ENCODE measurements around the gene TIMP4. TPM values are rescaled to one million over a fixed set of nuclear protein-coding genes. Genes with fewer than 3 reads are reported as not detected.

The TIMP4 gene
- total and polyA plus RNA-seq, 2 donors (not counting 1 experiment from before 2014, with no cell fraction given): not detected

DNA sequence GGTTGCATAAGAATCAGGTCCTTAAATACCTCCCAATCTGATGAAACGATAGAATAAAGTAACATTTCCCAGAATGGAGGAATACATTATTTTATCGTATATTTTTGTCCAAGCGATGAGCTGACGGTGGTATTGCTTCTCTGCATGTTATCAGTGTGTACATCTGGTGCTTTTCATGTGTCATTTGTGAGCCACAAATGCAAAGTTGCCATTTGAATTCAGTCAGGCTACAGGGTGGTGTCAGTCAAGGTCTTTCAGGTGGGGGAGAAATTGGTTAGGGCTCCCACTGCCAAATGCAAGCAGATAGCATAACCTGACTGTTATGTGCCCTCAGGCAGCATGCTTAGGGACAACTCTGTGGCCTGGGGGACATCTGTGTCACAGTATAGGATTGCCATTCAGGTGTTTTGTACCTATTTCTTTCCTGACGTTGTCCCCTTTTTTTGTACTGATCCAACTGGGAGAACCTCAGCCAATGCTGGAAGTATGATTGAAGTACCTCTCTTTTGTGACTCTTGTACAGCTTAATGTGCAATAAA, 26.5 kb upstream of the TIMP4 start:
- 85% methylated on average over 3 of the region's 5 CpGs for WGBS (ENCODE audit: insufficient coverage)
- ATAC-seq (ENCODE audit: low read depth): no peak

GRCh38 chr3:12184541-12184940, 25.8 kb upstream of the TIMP4 start:
- no peak overlapping the region for H3K4me3 Mint-ChIP-seq
- ATAC-seq (ENCODE audit: low read depth) (no peak), DNase-seq (no peak)
- peaks cover 20 to 28% of the 10 kb centered on the region in 2 donors for H3K4me1 ChIP-seq (ENCODE audit: control insufficient read depth in 2 of 2, insufficient read depth in 2 of 2, low read length in 2 of 2)
- CTCF ChIA-PET: interaction anchor here (1.1 kb wide), 1 partner anchor 295 kb away, joined by 4 read pairs; no protein-coding TSS in a partner anchor
- H3K9me3 Mint-ChIP-seq (ENCODE audit: insufficient read depth): no peaks in the 10 kb centered on the region
- H3K27ac ChIP-seq (ENCODE audit: low read length in 2 of 2): no peak overlapping the region
- no peaks in the 10 kb centered on the region for H3K79me2 ChIP-seq (ENCODE audit: control insufficient read depth, insufficient read depth, low read length)
- no peaks in the 10 kb centered on the region for H3K9me3 ChIP-seq (ENCODE audit: control extremely low read depth in 1 of 3, control insufficient read depth in 2 of 3, insufficient read depth in 1 of 3, low read length in 2 of 3)
- TF ChIP-seq CTCF (IDR thresholded peaks at IDR 0.05) (no peak), EZH2 (IDR thresholded peaks at IDR 0.05; ENCODE audit: borderline replicate concordance, insufficient read depth, low read depth, low read length, poor library complexity, severe bottlenecking) (no peak)
- H2AFZ ChIP-seq (ENCODE audit: insufficient read depth, low read depth, low read length, poor library complexity, severe bottlenecking): no peak overlapping the region
- H3K27me3 ChIP-seq (replicated peaks in 1 of 4; ENCODE audit: control extremely low read depth in 1 of 4, control insufficient read depth in 3 of 4, insufficient read depth in 4 of 4, low read length in 3 of 4): no peaks in the 10 kb centered on the region
- POLR2A ChIA-PET: no interaction called here
- no peak overlapping the region for H3K4me3 ChIP-seq (ENCODE audit: control extremely low read depth in 1 of 5, extremely low read depth in 1 of 5, insufficient read depth in 1 of 5, low read depth in 2 of 5, low read length in 4 of 5)
- H4K20me1 ChIP-seq (ENCODE audit: control insufficient read depth, insufficient read depth, low read length, poor library complexity, severe bottlenecking): no peaks in the 10 kb centered on the region
- H3K4me1 Mint-ChIP-seq: peaks cover 17% of the 10 kb centered on the region
- H3K27me3 Mint-ChIP-seq: no peaks in the 10 kb centered on the region
- WGBS (ENCODE audit: insufficient coverage): 100% methylated on average over 2 of the region's 5 CpGs
- no peak overlapping the region for H3K4me2 ChIP-seq (replicated peaks; ENCODE audit: low read depth, low read length, poor library complexity, severe bottlenecking)
- no peak overlapping the region for H3K27ac Mint-ChIP-seq
- no peaks in the 10 kb centered on the region for H3K36me3 ChIP-seq (replicated peaks in 1 of 2; ENCODE audit: control extremely low read depth in 1 of 2, control insufficient read depth in 1 of 2, extremely low read depth in 1 of 2, insufficient read depth in 2 of 2, low read length in 1 of 2)
- intact Hi-C loops (cut with micrococcal nuclease): no loop called here
- no peak overlapping the region for H3K9ac ChIP-seq (ENCODE audit: low read length)

More for the DNA sequence above, 26.5 kb upstream of the TIMP4 start:
- H2AFZ ChIP-seq (ENCODE audit: insufficient read depth, low read depth, low read length, poor library complexity, severe bottlenecking): no peak overlapping the region
- intact Hi-C loops (cut with micrococcal nuclease): no loop called here
- no peaks in the 10 kb centered on the region for H3K9me3 Mint-ChIP-seq (ENCODE audit: insufficient read depth)
- H3K9ac ChIP-seq (ENCODE audit: low read length): no peak overlapping the region
- H3K27ac Mint-ChIP-seq: no peak overlapping the region
- H3K4me2 ChIP-seq (replicated peaks; ENCODE audit: low read depth, low read length, poor library complexity, severe bottlenecking): no peak overlapping the region
- no peak for DNase-seq
- H3K9me3 ChIP-seq (ENCODE audit: control extremely low read depth in 1 of 3, control insufficient read depth in 2 of 3, insufficient read depth in 1 of 3, low read length in 2 of 3): no peaks in the 10 kb centered on the region
- no peaks in the 10 kb centered on the region for H3K27me3 ChIP-seq (replicated peaks in 1 of 4; ENCODE audit: control extremely low read depth in 1 of 4, control insufficient read depth in 3 of 4, insufficient read depth in 4 of 4, low read length in 3 of 4)
- no peak overlapping the region for H3K27ac ChIP-seq (ENCODE audit: low read length in 2 of 2)
- no peak overlapping the region for H3K4me3 ChIP-seq (ENCODE audit: control extremely low read depth in 1 of 5, extremely low read depth in 1 of 5, insufficient read depth in 1 of 5, low read depth in 2 of 5, low read length in 4 of 5)
- peaks cover 20 to 28% of the 10 kb centered on the region in 2 donors for H3K4me1 ChIP-seq (ENCODE audit: control insufficient read depth in 2 of 2, insufficient read depth in 2 of 2, low read length in 2 of 2)
- ChIA-PET POLR2A (no interaction called here), CTCF (interaction anchor here (1.1 kb wide), 1 partner anchor 294 kb away, joined by 4 read pairs; no protein-coding TSS in a partner anchor)
- TF ChIP-seq EZH2 (IDR thresholded peaks at IDR 0.05; ENCODE audit: borderline replicate concordance, insufficient read depth, low read depth, low read length, poor library complexity, severe bottlenecking) (no peak), CTCF (IDR thresholded peaks at IDR 0.05) (no peak)
- peaks cover 17% of the 10 kb centered on the region for H3K4me1 Mint-ChIP-seq
- no peaks in the 10 kb centered on the region for H3K79me2 ChIP-seq (ENCODE audit: control insufficient read depth, insufficient read depth, low read length)
- no peaks in the 10 kb centered on the region for H4K20me1 ChIP-seq (ENCODE audit: control insufficient read depth, insufficient read depth, low read length, poor library complexity, severe bottlenecking)
- H3K27me3 Mint-ChIP-seq: no peaks in the 10 kb centered on the region
- H3K4me3 Mint-ChIP-seq: no peak overlapping the region
- no peaks in the 10 kb centered on the region for H3K36me3 ChIP-seq (replicated peaks in 1 of 2; ENCODE audit: control extremely low read depth in 1 of 2, control insufficient read depth in 1 of 2, extremely low read depth in 1 of 2, insufficient read depth in 2 of 2, low read length in 1 of 2)
